EH (cell line): ENCODE results near the gene DUSP14.
"Not testable (repeated sequence)": the region's sequence is repeated elsewhere in the genome, so short reads cannot be mapped to it uniquely, and the experiment has no call there.

Experiments used
- DNase-seq: peaks from one replicate; pipeline ENCODE4 v3.0.0-alpha.2; 2015; ENCODE audit warnings: low read depth

Gene DUSP14

GRCh38 chr17:37485938-37486570, 3.6 kb upstream of the DUSP14 start:
- peak; percentile 28 for DNase-seq

GRCh38 chr17:37488009-37488604, 1.6 kb upstream of the DUSP14 start:
- DNase-seq: peak; percentile 99

GRCh38 chr17:37488607-37489196, 989 bp upstream of the DUSP14 start:
- DNase-seq: peak; percentile 96

- DNase-seq: peak; percentile 72
Observed at GRCh38 chr17:37490022-37490587, 414 bp downstream of the DUSP14 start.

- peak; percentile 94 for DNase-seq
Observed at GRCh38 chr17:37490638-37491614, 1.2 kb downstream of the DUSP14 start.

- no peak for DNase-seq
Observed at GRCh38 chr17:37492167-37492566, 2.5 kb downstream of the DUSP14 start.

GRCh38 chr17:37493249-37494027, 3.7 kb downstream of the DUSP14 start:
- DNase-seq: peak; percentile 98

GRCh38 chr17:37494401-37494831, 4.7 kb downstream of the DUSP14 start:
- peak; percentile 28 for DNase-seq

- no peak for DNase-seq
Observed at GRCh38 chr17:37494971-37495370, 5.3 kb downstream of the DUSP14 start.

- no peak for DNase-seq
Observed at GRCh38 chr17:37500378-37500777, 10.7 kb downstream of the DUSP14 start.

- DNase-seq: no peak
Observed at GRCh38 chr17:37502009-37502936, 12.6 kb downstream of the DUSP14 start.

- no peak for DNase-seq
Observed at GRCh38 chr17:37503148-37503547, 13.5 kb downstream of the DUSP14 start.

- no peak for DNase-seq
Observed at GRCh38 chr17:37505333-37505732, 15.6 kb downstream of the DUSP14 start.

GRCh38 chr17:37506678-37507077, 17.0 kb downstream of the DUSP14 start:
- peak; percentile 40 for DNase-seq

- no peak for DNase-seq
Observed at GRCh38 chr17:37507111-37507510, 17.4 kb downstream of the DUSP14 start.

GRCh38 chr17:37510056-37510455, 20.4 kb downstream of the DUSP14 start:
- DNase-seq: no peak

- DNase-seq: not testable (repeated sequence)
Observed at GRCh38 chr17:37511642-37512041, 22.0 kb downstream of the DUSP14 start.

GRCh38 chr17:37512442-37513068, 22.9 kb downstream of the DUSP14 start:
- DNase-seq: no peak

GRCh38 chr17:37513711-37514110, 24.0 kb downstream of the DUSP14 start:
- no peak for DNase-seq
